Astrocyte (in vitro differentiated cells and primary cell): ENCODE data around the gene AFMID. TPM values are rescaled to one million over a fixed set of nuclear protein-coding genes. Genes with fewer than 3 reads are reported as not detected.
A peak's percentile ranks its signal among the peaks of the same experiment; 100 is the strongest.

Experiments
- DNase-seq: peaks from one replicate; pipeline ENCODE4 v3.0.0-alpha.2; 2010; ENCODE audit warnings: low read depth
- FAIRE-seq: peaks from 2 replicates; lab custom pipeline; 2011; peaks lifted over from hg19 to GRCh38; lab: Jason Lieb, UNC
- H2AFZ ChIP-seq: 2 replicates; pipeline ENCODE4 v1.6.0; 2012; ENCODE audit warnings: low read depth, low read length, inconsistent platforms
- H3K27ac ChIP-seq: 2 replicates; pipeline ENCODE4 v1.5.1; 2011; ENCODE audit warnings: low read depth, low read length, inconsistent platforms
- H3K27me3 ChIP-seq: 2 replicates; pipeline ENCODE4 v1.6.0; 2011; ENCODE audit warnings: low read length, inconsistent platforms; ENCODE audit not compliant: insufficient read depth
- H3K36me3 ChIP-seq: 2 replicates; pipeline ENCODE4 v1.5.1; 2011; ENCODE audit warnings: low read length, inconsistent platforms; ENCODE audit not compliant: insufficient read depth
- H3K4me1 ChIP-seq: 2 replicates; pipeline ENCODE4 v1.5.1; 2011; ENCODE audit warnings: low read length, inconsistent platforms; ENCODE audit not compliant: insufficient read depth
- H3K4me2 ChIP-seq: 2 replicates; pipeline ENCODE4 v1.6.0; 2012; ENCODE audit warnings: low read length, inconsistent platforms
- H3K4me3 ChIP-seq: 2 replicates; pipeline ENCODE4 v1.5.1; 2011; ENCODE audit warnings: low read depth, mild to moderate bottlenecking, low read length, inconsistent platforms; ENCODE audit not compliant: insufficient read depth
- H3K79me2 ChIP-seq: 2 replicates; pipeline ENCODE4 v1.6.0; 2012; ENCODE audit warnings: mild to moderate bottlenecking, low read length, inconsistent platforms; ENCODE audit not compliant: insufficient read depth
- H3K9ac ChIP-seq: 2 replicates; pipeline ENCODE4 v1.6.0; 2012; ENCODE audit warnings: mild to moderate bottlenecking, low read length, inconsistent platforms
- H3K9me3 ChIP-seq: 2 replicates; pipeline ENCODE4 v1.5.1; 2012; ENCODE audit warnings: low read depth, mild to moderate bottlenecking, low read length, inconsistent platforms; ENCODE audit not compliant: insufficient read depth
- H4K20me1 ChIP-seq: 2 replicates; pipeline ENCODE4 v1.6.0; 2012; ENCODE audit warnings: low read length, inconsistent platforms; ENCODE audit not compliant: insufficient read depth
- H3K27ac Mint-ChIP-seq: one replicate; pipeline ENCODE4 v1.8.0; 2021; ENCODE audit warnings: mild to moderate bottlenecking, mixed read lengths; ENCODE audit not compliant: unreplicated experiment
- H3K27me3 Mint-ChIP-seq: one replicate; pipeline ENCODE4 v1.8.0; 2021; ENCODE audit warnings: low read depth, mixed read lengths; ENCODE audit not compliant: unreplicated experiment
- H3K36me3 Mint-ChIP-seq: one replicate; pipeline ENCODE4 v1.8.0; 2021; ENCODE audit warnings: low read depth, mixed read lengths; ENCODE audit not compliant: unreplicated experiment
- H3K4me1 Mint-ChIP-seq: one replicate; pipeline ENCODE4 v1.8.0; 2021; ENCODE audit warnings: low read depth, mixed read lengths; ENCODE audit not compliant: unreplicated experiment
- H3K4me3 Mint-ChIP-seq: one replicate; pipeline ENCODE4 v1.8.0; 2021; ENCODE audit warnings: mild to moderate bottlenecking, moderate library complexity, mixed read lengths; ENCODE audit not compliant: unreplicated experiment
- H3K9me3 Mint-ChIP-seq: one replicate; pipeline ENCODE4 v1.8.0; 2021; ENCODE audit warnings: mild to moderate bottlenecking, mixed read lengths; ENCODE audit not compliant: unreplicated experiment
- CTCF ChIP-seq: IDR thresholded peaks from 2 replicates; pipeline ENCODE4 v1.5.1; 2011; ENCODE audit warnings: low read depth, mild to moderate bottlenecking, inconsistent platforms, low read length, moderate library complexity; ENCODE audit not compliant: insufficient read depth
- EZH2 ChIP-seq: IDR thresholded peaks from 2 replicates; pipeline ENCODE4 v1.6.1; 2012; ENCODE audit warnings: mild to moderate bottlenecking, low read length, inconsistent platforms; ENCODE audit not compliant: insufficient read depth
- total RNA-seq: library from RNA; stranded (reverse); gene quantifications from 2 replicates; pipeline ENCODE4 v1.2.1, GENCODE V29; 2021

AFMID gene
- total RNA-seq, 1 donor from 2014 or later, result 53.7 TPM

- Mint-ChIP-seq H3K4me3 (no peak overlapping the region), H3K27ac (no peak overlapping the region), H3K4me1 (no peaks in the 10 kb centered on the region), H3K9me3 (no peaks in the 10 kb centered on the region), H3K36me3 (no peaks in the 10 kb centered on the region), H3K27me3 (peaks cover 8% of the 10 kb centered on the region)
- FAIRE-seq (no peak), DNase-seq (no peak)
- no peaks in the 10 kb centered on the region for H3K4me1 ChIP-seq
- H3K4me2 ChIP-seq, result no peak overlapping the region
- H3K4me3 ChIP-seq, result no peak overlapping the region
- H3K27me3 ChIP-seq, result no peaks in the 10 kb centered on the region
- H3K9me3 ChIP-seq, result no peaks in the 10 kb centered on the region
- no peak overlapping the region for H3K9ac ChIP-seq
- TF ChIP-seq EZH2, result no peak
- no peak for TF ChIP-seq CTCF
- H2AFZ ChIP-seq, result peak overlapping the region; percentile 34
- peaks cover 4% of the 10 kb centered on the region for H3K36me3 ChIP-seq
- H3K27ac ChIP-seq, result no peak overlapping the region
- peaks cover 11% of the 10 kb centered on the region for H3K79me2 ChIP-seq
- H4K20me1 ChIP-seq, result no peaks in the 10 kb centered on the region
Observed at GRCh38 chr17:78224231-78225087, 37.3 kb downstream of the AFMID start.

- TF ChIP-seq CTCF (no peak), EZH2 (no peak)
- Histone ChIP-seq H3K9me3 (no peaks in the 10 kb centered on the region), H3K27ac (no peak overlapping the region), H2AFZ (no peak overlapping the region), H3K27me3 (no peaks in the 10 kb centered on the region), H3K36me3 (peaks cover 4% of the 10 kb centered on the region), H4K20me1 (no peaks in the 10 kb centered on the region), H3K4me3 (no peak overlapping the region), H3K4me1 (no peaks in the 10 kb centered on the region), H3K9ac (no peak overlapping the region), H3K4me2 (no peak overlapping the region), H3K79me2 (peaks cover 7% of the 10 kb centered on the region)
- Mint-ChIP-seq H3K4me1 (no peaks in the 10 kb centered on the region), H3K27me3 (peaks cover 10% of the 10 kb centered on the region), H3K27ac (no peak overlapping the region), H3K9me3 (no peaks in the 10 kb centered on the region), H3K4me3 (no peak overlapping the region), H3K36me3 (no peaks in the 10 kb centered on the region)
- FAIRE-seq (no peak), DNase-seq (no peak)
Observed at GRCh38 chr17:78225088-78225865, 38.1 kb downstream of the AFMID start.
